HG03103 (cell line): ENCODE data around the gene PRIM2.
"Not testable (repeated sequence)": the region's sequence is repeated elsewhere in the genome, so short reads cannot be mapped to it uniquely, and the experiment has no call there.

Experiments
- ATAC-seq: cut with Tn5 transposase; IDR thresholded peaks from one replicate; pipeline ENCODE4 v1.9.1; 2021; ENCODE audit warnings: low read depth; ENCODE audit not compliant: unreplicated experiment

The PRIM2 gene

GRCh38 chr6:57308755-57309154 lies 8.7 kb upstream of the PRIM2 start:
- ATAC-seq = not testable (repeated sequence)

GRCh38 chr6:57310095-57310816 lies 7.2 kb upstream of the PRIM2 start:
- ATAC-seq = not testable (repeated sequence)

DNA sequence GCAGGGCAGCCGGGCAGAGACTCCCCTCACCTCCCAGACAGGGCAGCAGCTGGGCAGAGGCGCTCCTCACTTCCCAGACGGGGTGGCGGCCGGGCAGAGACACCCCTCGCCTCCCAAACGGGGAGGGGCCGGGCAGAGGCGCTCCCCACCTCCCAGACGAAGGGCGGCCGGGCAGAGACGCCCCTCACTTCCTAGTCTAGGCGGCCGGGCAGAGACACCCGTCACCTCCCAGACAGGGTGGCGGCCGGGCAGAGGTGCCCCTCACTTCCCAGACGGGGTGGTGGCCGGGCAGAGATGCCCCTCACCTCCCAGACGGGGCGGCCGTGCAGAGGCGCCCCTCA lies 6.6 kb upstream of the PRIM2 start:
- ATAC-seq = no peak

- not testable (repeated sequence) for ATAC-seq
These were observed 6.0 kb upstream of the PRIM2 start for GRCh38 chr6:57311300-57312003.

DNA sequence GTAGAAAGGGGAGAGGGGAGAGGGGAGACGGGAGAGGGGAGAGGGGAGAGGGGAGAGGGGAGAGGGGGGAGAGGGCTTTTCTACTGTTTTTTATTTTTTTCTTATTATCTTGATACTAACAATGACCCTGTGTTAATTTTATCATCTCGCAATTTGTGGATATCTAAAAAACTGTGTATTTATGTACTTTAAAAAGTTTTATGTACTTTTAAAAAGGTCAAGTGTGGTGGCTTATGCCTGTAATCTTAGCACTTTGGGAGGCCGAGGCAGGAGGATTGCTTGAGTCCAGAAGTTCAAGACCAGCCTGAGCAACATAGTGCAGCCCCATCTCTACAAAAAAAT lies 5.5 kb upstream of the PRIM2 start:
- ATAC-seq = no peak

GRCh38 chr6:57313009-57313408 lies 4.4 kb upstream of the PRIM2 start:
- no peak for ATAC-seq

DNA sequence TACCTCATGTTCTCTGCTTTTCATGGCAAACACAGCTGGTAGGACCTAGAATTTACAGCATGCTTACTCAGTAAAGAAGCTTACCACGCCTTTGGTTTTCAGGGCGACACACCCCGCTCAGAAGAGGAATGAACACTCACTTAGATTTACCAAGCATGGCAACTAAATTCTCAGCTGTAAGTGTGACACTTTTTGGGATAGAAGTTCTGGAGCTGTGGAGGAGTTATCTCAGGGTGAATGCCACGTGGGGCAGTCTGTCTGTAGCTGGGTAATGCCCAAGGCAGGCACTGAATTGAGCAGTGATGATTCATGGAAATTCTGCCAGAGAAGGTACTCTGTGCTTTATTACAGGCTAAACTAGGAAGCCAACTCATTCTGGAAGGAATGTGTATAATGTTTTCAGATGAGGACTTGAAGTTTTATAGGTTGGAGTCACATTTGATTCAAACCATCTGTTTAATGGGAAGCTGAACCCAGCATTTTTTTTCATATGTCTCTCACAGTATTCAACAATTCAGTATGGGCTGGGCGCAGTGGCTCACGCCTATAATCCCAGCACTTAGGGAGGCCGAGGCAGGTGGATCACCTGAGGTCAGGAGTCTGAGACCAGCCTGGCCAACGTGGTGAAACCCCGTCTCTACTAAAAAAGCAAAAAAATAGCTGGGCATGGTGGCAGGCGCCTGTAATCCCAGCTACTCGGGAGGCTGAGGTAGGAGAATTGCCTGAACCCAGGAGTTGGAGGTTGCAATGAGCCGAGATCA lies 3.5 kb upstream of the PRIM2 start:
- no peak for ATAC-seq

DNA sequence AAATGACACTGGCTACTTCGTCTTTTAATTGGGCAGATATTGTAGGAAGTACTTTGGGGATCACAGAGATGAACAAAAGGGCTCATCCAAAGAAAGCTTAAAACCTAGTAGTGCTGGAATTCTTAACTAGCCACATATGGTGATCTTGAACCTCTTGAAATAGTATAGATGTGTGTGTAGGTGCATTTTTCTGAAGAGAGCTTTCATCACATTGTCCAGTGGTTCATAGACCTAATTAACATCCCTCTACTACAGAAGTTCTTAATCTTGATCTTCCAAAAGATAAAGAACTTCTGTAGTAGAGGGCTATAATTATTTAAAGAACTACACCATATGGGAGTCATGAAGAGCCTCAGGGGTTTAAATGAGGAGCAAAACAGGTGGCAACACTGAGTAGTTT lies 2.3 kb upstream of the PRIM2 start:
- ATAC-seq = no peak

GRCh38 chr6:57315851-57316250 lies 1.6 kb upstream of the PRIM2 start:
- no peak for ATAC-seq

- ATAC-seq = peak; percentile 88
These were observed 810 bp upstream of the PRIM2 start for GRCh38 chr6:57316581-57317059.

- ATAC-seq = no peak
These were observed 7.1 kb downstream of the PRIM2 start for GRCh38 chr6:57324538-57324937.

DNA sequence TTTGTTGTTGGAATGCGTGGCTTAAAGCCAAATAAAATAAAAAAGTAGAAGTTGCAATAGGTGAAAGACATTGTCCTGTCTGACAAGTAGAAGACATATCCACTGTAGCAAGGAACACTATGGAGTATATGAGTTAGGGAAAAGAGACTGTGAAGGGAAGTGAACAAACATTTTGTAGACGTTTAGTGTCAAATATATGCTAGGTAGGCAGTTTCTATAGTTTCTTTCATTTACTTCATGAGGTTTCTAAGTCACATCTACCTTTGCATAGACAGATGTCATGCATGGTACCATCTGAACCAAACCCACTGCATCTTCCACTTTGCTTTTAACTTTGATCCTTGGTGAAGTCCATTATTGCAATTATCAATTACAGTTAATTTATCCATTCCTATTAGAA lies 9.9 kb downstream of the PRIM2 start:
- no peak for ATAC-seq

- ATAC-seq = no peak
These were observed 10.6 kb downstream of the PRIM2 start for GRCh38 chr6:57328074-57328473.

DNA sequence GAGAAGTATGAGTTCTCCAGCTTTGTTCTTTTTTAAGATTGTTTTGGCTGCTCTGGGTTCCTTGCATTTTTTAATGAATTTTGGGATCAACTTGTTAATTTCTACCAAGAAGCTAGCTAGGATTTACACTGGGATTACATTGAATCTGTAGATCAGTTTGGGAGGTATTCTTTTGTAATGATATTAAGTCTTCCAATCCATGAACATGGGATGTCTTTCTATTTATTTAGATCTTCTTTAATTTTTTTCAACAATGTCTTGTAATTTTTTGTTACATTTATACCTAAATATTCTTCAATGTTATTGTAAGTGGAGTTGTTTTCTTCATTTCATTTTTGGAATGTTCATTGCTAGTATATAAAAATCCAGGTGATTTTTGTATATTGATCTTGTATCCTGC lies 12.5 kb downstream of the PRIM2 start:
- no peak for ATAC-seq

DNA sequence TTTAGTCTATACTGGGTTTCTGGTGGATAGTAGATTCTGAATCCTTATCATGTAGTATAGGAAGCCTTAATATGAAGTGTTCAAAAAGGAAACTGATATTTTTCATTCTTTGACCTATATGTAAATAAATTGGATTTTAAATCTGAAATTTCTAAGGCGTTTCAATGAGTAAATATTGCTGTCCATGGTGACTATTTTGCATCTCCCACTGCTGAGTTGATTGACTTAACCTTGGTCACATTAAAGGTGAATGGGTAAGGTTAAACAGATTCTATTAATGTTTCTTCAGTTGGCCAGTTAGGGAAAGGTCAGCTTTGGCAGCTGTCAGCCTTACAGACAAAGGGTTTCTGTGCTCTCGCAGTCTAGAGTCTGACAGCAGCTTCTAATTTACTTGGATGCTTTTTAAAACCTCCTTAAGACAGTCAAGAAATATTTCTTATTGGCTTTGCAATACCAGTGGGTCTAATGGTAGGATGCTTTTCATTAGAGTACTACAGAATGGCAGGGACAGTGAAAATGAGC lies 24.8 kb downstream of the PRIM2 start:
- no peak for ATAC-seq

DNA sequence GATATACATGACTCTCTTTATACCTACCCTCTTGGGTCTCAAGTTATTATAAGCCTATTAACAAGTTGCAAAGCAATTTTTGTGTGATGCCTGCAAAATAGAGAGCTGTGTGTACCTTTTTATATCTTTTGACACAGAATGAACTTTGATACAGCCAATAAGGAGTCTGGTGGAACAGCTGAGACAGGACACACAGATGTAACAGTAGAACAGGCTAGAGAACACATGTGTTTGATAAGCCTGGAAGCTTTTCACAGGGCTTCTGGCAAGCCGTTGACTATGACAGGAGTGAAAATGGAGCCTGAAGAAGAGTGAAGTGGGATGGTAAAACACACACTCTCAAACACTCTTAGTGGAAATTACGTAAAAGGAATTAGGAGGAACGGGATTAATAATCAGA lies 25.9 kb downstream of the PRIM2 start:
- ATAC-seq = not testable (repeated sequence)

DNA sequence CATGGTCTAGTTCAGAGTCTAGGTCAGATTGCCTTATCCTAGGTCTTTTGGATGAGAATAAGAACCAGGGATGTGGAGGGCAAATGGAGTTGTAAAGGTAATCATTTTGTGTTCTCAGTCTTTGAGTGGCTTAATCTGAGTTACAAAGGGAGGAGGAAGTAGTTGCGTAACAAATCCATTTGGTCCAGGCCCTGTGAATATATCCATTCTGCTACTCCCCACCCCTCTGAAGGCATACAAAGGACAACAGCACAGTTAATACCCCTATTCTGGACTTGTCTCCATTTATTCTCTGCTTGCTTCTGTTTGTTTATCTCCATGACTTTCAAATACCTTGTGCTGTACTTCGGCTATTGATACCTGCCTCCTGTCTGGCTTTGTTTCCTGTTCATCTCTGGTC lies 29.3 kb downstream of the PRIM2 start:
- not testable (repeated sequence) for ATAC-seq

- not testable (repeated sequence) for ATAC-seq
These were observed 30.2 kb downstream of the PRIM2 start for GRCh38 chr6:57347597-57347996.

DNA sequence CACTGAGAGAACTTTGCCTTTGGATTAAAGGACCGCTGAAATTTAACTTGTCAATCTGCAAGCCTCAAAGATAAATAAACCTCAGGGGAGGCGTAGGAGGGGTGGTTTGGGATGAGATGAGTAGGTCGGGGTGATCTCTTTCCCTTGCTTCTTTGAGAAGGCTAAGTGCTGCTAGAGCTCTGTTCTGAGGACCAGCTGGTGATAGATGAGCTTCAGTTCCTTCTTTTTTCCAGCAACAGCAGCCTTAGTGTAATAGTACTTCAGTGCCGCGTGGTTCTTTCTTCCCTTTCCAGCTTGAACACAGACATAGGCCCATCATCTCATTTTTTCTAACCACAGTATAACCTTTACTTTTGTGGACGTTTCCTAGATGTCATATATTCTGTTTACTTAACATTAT lies 33.0 kb downstream of the PRIM2 start:
- peak; percentile 57 for ATAC-seq

- ATAC-seq = not testable (repeated sequence)
These were observed 35.2 kb downstream of the PRIM2 start for GRCh38 chr6:57352596-57352995.

DNA sequence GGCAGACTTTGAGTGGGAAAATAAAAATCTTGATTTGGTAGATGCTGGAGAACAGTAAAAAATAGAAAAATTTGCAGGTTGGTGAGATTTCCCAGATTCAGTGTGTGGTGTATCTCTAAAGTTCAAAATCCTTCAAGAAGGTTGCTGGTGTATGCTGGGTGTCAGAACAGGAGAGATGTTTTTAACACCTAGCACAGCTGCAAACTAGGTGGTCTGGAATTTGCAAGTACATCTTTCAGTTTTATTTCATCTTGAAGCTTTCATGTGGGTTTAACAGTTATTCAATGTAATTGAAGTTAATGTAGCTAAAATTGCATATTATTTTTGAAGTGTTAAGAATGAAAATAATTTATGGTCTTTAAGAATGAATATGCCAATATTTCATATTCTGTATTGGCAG lies 40.9 kb downstream of the PRIM2 start:
- not testable (repeated sequence) for ATAC-seq
